Neuronal stem cell (in vitro differentiated cells): Measurements from ENCODE around the gene ST7.
A peak's percentile ranks its signal among the peaks of the same experiment; 100 is the strongest.

ENCODE experiments used
- DNase-seq: peaks from one replicate; pipeline ENCODE4 v3.0.0-alpha.2; 2013; ENCODE audit warnings: low spot score
- H2AFZ ChIP-seq: one replicate; pipeline ENCODE4 v1.6.1; 2013; ENCODE audit warnings: mild to moderate bottlenecking, low read length, inconsistent platforms
- H2AK5ac ChIP-seq: 2 replicates; pipeline ENCODE4 v1.6.1; 2013; ENCODE audit warnings: low read depth, mild to moderate bottlenecking, inconsistent platforms, low read length, moderate library complexity, mixed read lengths
- H2BK120ac ChIP-seq: 2 replicates; pipeline ENCODE4 v1.6.1; 2013; ENCODE audit warnings: low read depth, mild to moderate bottlenecking, inconsistent platforms, low read length, moderate library complexity, mixed read lengths
- H2BK12ac ChIP-seq: one replicate; pipeline ENCODE4 v1.6.1; 2013; ENCODE audit warnings: low read length, inconsistent platforms
- H2BK15ac ChIP-seq: 2 replicates; pipeline ENCODE4 v1.6.1; 2013; ENCODE audit warnings: mild to moderate bottlenecking, low read length, inconsistent platforms, mixed read lengths
- H2BK5ac ChIP-seq: one replicate; pipeline ENCODE4 v1.6.1; 2013; ENCODE audit warnings: inconsistent platforms, mild to moderate bottlenecking, low read length, moderate library complexity
- H3K14ac ChIP-seq: one replicate; pipeline ENCODE4 v1.6.1; 2013; ENCODE audit warnings: low read length, inconsistent platforms
- H3K18ac ChIP-seq: 2 replicates; pipeline ENCODE4 v1.6.1; 2013; ENCODE audit warnings: low read length, inconsistent platforms
- H3K23ac ChIP-seq: 2 replicates; pipeline ENCODE4 v1.6.1; 2013; ENCODE audit warnings: low read depth, mild to moderate bottlenecking, mixed read lengths, low read length, inconsistent platforms; ENCODE audit not compliant: poor library complexity
- H3K27ac ChIP-seq: replicated peaks from 3 replicates; pipeline ENCODE4 v1.5.1; 2013; ENCODE audit warnings: low read length, inconsistent platforms
- H3K27me3 ChIP-seq, 3 experiments: 2 replicates each; pipeline ENCODE4 v1.6.1; 2013; ENCODE audit warnings: low read length in 3 of 3, mild to moderate bottlenecking in 2 of 3, inconsistent platforms in 1 of 3, low read depth in 1 of 3, mixed read lengths in 1 of 3, moderate library complexity in 1 of 3; ENCODE audit not compliant: control insufficient read depth in 3 of 3, insufficient read depth in 3 of 3
- H3K36me3 ChIP-seq, 2 donors: replicated peaks in 1 of 2; 2 replicates each; pipeline ENCODE4 v1.6.1; 2013; ENCODE audit warnings: low read length in 2 of 2; ENCODE audit not compliant: control insufficient read depth in 2 of 2, insufficient read depth in 2 of 2
- H3K4ac ChIP-seq: 2 replicates; pipeline ENCODE4 v1.6.1; 2013; ENCODE audit warnings: inconsistent platforms, mild to moderate bottlenecking, low read length, moderate library complexity
- H3K4me1 ChIP-seq, 2 donors: 1 replicate in 1 of 2; 2 replicates in 1 of 2; pipeline ENCODE4 v1.6.1; 2013; ENCODE audit warnings: low read length in 2 of 2, low read depth in 1 of 2; ENCODE audit not compliant: control insufficient read depth in 2 of 2, insufficient read depth in 1 of 2
- H3K4me2 ChIP-seq: one replicate; pipeline ENCODE4 v1.6.1; 2013; ENCODE audit warnings: mild to moderate bottlenecking, low read length, inconsistent platforms; ENCODE audit not compliant: insufficient read depth, poor library complexity, severe bottlenecking
- H3K4me3 ChIP-seq, 2 donors: 2 replicates each; pipeline ENCODE4 v1.5.1; 2013; ENCODE audit warnings: low read length in 2 of 2, mild to moderate bottlenecking in 2 of 2, inconsistent platforms in 1 of 2, moderate library complexity in 1 of 2
- H3K79me1 ChIP-seq: one replicate; pipeline ENCODE4 v1.6.1; 2013; ENCODE audit warnings: low read depth, mild to moderate bottlenecking, inconsistent platforms, low read length, moderate library complexity
- H3K9ac ChIP-seq: one replicate; pipeline ENCODE4 v1.6.1; 2013; ENCODE audit warnings: mild to moderate bottlenecking, low read depth, low read length, inconsistent platforms; ENCODE audit not compliant: poor library complexity
- H3K9me3 ChIP-seq, 2 donors: replicated peaks in 1 of 2; 2 replicates each; pipeline versions ENCODE3 to v1.6.1; 2013; ENCODE audit warnings: low read length in 2 of 2, mild to moderate bottlenecking in 2 of 2, inconsistent platforms in 1 of 2, low read depth in 1 of 2, mixed read lengths in 1 of 2, moderate library complexity in 1 of 2; ENCODE audit not compliant: control insufficient read depth in 2 of 2, insufficient read depth in 1 of 2
- H4K8ac ChIP-seq: one replicate; pipeline ENCODE4 v1.6.1; 2013; ENCODE audit warnings: low read depth, mild to moderate bottlenecking, inconsistent platforms, low read length, moderate library complexity
- H4K91ac ChIP-seq: one replicate; pipeline ENCODE4 v1.6.1; 2013; ENCODE audit warnings: low read length, low read depth, mild to moderate bottlenecking, inconsistent platforms; ENCODE audit not compliant: poor library complexity
- WGBS, 2 donors: extraction: QIAGEN DNeasy Blood & Tissue Kit; methylation state at CpG; one replicate each; pipeline ENCODE4 v1.1.7; 2013; ENCODE audit warnings: missing lambda C conversion rate in 2 of 2, mixed read lengths in 1 of 2; ENCODE audit not compliant: insufficient read length in 2 of 2, insufficient replicate concordance in 1 of 2; ENCODE audit errors: extremely low coverage in 2 of 2; 5-methylcytosine and 5-hydroxymethylcytosine counted together

The ST7 gene

GRCh38 chr7:116924741-116925140, 28.6 kb upstream of the ST7 start:
- no peaks in the 10 kb centered on the region for H3K9me3 ChIP-seq
- no peak for DNase-seq
- no peaks in the 10 kb centered on the region for H3K4me1 ChIP-seq
- H3K18ac ChIP-seq = no peak overlapping the region
- no CpG with 5 or more reads among the region's 5 CpGs for WGBS, 2 donors
- no peak overlapping the region for H3K4me3 ChIP-seq
- no peak overlapping the region for H3K4me2 ChIP-seq
- H2AFZ ChIP-seq = no peak overlapping the region
- H2BK120ac ChIP-seq = no peak overlapping the region
- no peak overlapping the region for H4K8ac ChIP-seq
- H3K14ac ChIP-seq = no peak overlapping the region
- H3K79me1 ChIP-seq = no peaks in the 10 kb centered on the region
- H2BK5ac ChIP-seq = no peak overlapping the region
- H2BK12ac ChIP-seq = no peak overlapping the region
- H4K91ac ChIP-seq = no peak overlapping the region
- no peak overlapping the region for H3K4ac ChIP-seq
- H3K27ac ChIP-seq = no peak overlapping the region
- H3K27me3 ChIP-seq = no peaks in the 10 kb centered on the region
- no peak overlapping the region for H2AK5ac ChIP-seq
- no peak overlapping the region for H2BK15ac ChIP-seq
- H3K36me3 ChIP-seq = peaks cover 2 to 8% of the 10 kb centered on the region in 2 donors
- no peak overlapping the region for H3K9ac ChIP-seq
- H3K23ac ChIP-seq = no peak overlapping the region

DNA sequence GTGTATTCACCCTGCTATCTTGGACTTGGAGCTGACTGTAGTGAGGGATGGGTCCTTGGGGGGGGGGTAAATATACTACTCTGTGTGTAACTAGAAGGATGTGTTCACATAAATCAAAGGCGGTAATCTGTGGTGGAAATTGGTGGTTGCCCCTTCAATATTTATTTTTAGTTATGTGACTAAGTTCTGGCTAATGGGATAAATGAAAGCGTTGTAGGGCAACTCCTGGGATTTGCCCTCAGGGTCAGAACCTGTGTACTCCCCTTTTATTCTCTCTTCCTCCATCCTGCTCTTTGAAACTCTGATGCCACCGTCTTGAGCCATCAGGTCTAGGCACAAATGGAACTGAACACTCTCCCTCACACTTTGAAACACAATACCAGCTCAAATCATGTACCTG, 24.3 kb upstream of the ST7 start:
- no peaks in the 10 kb centered on the region for H3K36me3 ChIP-seq
- no peak overlapping the region for H2BK12ac ChIP-seq
- no peak overlapping the region for H3K23ac ChIP-seq
- no peak overlapping the region for H2BK15ac ChIP-seq
- H3K4me3 ChIP-seq = no peak overlapping the region
- no peak overlapping the region for H3K9ac ChIP-seq
- no peak overlapping the region for H3K4ac ChIP-seq
- no peaks in the 10 kb centered on the region for H3K79me1 ChIP-seq
- H2AK5ac ChIP-seq = no peak overlapping the region
- H3K27me3 ChIP-seq = no peaks in the 10 kb centered on the region
- no peak overlapping the region for H3K14ac ChIP-seq
- H2BK5ac ChIP-seq = no peak overlapping the region
- H4K91ac ChIP-seq = no peak overlapping the region
- no peak overlapping the region for H2BK120ac ChIP-seq
- H4K8ac ChIP-seq = no peak overlapping the region
- no CpG with 5 or more reads among the region's 3 CpGs for WGBS, 2 donors
- H3K18ac ChIP-seq = no peak overlapping the region
- no peak overlapping the region for H3K4me2 ChIP-seq
- H3K9me3 ChIP-seq = no peaks in the 10 kb centered on the region
- H3K4me1 ChIP-seq = no peaks in the 10 kb centered on the region
- no peak overlapping the region for H3K27ac ChIP-seq
- DNase-seq = no peak
- no peak overlapping the region for H2AFZ ChIP-seq

DNA sequence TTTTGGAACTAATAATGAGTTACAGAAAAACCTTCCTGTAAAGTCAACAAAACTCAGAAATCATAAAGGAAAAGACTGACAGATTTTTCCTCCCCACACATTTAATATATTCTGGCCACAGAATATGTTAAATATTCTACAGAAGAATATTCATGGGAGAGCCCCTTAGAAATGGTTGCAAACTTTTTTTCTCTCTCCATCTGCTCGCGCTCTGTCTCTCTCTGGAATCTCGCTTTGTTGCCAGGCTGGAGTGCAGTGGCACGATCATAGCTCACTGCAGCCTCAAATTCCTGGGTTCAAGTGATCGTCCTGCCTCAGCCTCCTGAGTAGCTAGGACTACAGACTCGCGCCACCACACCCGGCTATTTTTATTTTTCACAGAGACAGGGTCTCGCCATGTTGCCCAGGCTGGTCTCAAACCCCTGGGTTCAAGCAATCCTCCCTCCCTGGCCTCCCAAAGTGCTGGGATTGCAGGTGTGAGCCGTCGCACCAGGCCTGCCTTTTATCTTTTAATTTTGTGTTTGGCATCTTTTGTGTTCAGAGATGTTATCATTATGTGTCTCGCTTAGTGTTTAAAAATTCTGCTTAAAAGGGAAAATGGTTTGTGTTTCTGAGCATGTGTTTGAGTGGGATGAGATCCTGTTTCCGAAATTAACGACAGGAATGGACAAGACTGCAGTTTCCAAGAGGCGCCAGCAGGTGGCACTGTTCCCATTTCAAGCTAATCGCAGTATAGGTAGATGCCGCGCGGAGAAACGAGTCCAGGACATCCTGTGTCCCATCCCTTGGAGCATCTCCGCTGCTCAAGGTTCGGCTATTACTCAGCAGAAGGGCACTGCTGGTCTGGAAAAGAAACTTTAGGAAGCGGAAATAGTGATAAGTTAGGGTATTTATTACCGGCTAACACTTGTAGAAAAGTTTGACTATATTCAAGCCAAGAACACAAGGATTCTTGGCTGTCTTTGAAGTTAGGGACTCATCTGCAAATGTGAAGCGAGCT, 23.1 kb upstream of the ST7 start:
- Histone ChIP-seq H3K4me3 (no peak overlapping the region), H3K27me3 (no peaks in the 10 kb centered on the region), H2AFZ (peak overlapping the region; percentile 48), H2BK120ac (no peak overlapping the region), H3K27ac (no peak overlapping the region), H2BK15ac (no peak overlapping the region), H3K9me3 (no peaks in the 10 kb centered on the region), H3K79me1 (no peaks in the 10 kb centered on the region), H3K4me2 (no peak overlapping the region), H3K23ac (no peak overlapping the region), H2BK12ac (no peak overlapping the region), H3K14ac (no peak overlapping the region), H3K9ac (no peak overlapping the region), H3K4ac (no peak overlapping the region), H2BK5ac (no peak overlapping the region), H3K18ac (no peak overlapping the region), H4K8ac (no peak overlapping the region), H4K91ac (no peak overlapping the region), H3K4me1 (no peaks in the 10 kb centered on the region), H3K36me3 (no peaks in the 10 kb centered on the region), H2AK5ac (no peak overlapping the region)
- DNase-seq = peak; percentile 72
- WGBS, 2 donors = no CpG with 5 or more reads among the region's 25 CpGs

DNA sequence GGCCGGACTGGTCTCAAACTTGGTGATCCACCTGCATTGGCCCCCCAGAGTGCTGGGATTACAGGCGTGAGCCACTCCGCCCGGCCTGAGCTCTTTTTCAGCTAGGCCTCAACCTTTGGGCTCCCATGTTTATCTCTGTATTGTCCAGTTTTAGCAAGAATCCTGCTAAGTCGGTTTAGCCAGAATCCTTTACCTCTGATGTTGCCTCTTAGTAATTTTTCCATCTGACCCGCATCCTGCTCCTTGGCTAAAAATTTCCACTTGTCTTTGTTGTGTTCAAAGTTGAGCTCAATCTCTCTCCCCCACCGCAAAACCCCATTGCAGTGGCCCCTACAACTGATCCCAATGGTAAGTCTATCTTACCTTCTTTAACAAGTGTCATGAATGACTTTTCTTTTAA, 20.7 kb upstream of the ST7 start:
- Histone ChIP-seq H2AFZ (no peak overlapping the region), H3K4me3 (no peak overlapping the region), H2BK5ac (no peak overlapping the region)

More for the DNA sequence above, 20.7 kb upstream of the ST7 start:
- Histone ChIP-seq H3K79me1 (no peaks in the 10 kb centered on the region), H3K9me3 (no peaks in the 10 kb centered on the region), H2BK12ac (no peak overlapping the region), H3K23ac (no peak overlapping the region), H2BK15ac (no peak overlapping the region), H3K27me3 (no peaks in the 10 kb centered on the region), H4K91ac (no peak overlapping the region), H2BK120ac (no peak overlapping the region), H4K8ac (no peak overlapping the region), H3K18ac (no peak overlapping the region), H2AK5ac (no peak overlapping the region), H3K14ac (no peak overlapping the region), H3K4me2 (no peak overlapping the region), H3K4me1 (no peaks in the 10 kb centered on the region), H3K4ac (no peak overlapping the region), H3K9ac (no peak overlapping the region), H3K27ac (no peak overlapping the region), H3K36me3 (no peaks in the 10 kb centered on the region)
- DNase-seq = no peak
- WGBS, 2 donors = no CpG with 5 or more reads among the region's 7 CpGs
